DOHH2 (cell line): ENCODE measurements around the gene RAPGEF1.

Experiments used
- CTCF ChIP-seq: fragments of 200-600 bp; sonication (generic); IDR thresholded peaks from one replicate; pipeline ENCODE4 v1.5.1; 2014; ENCODE audit warnings: antibody characterized with exemption, mild to moderate bottlenecking, low read depth, low read length; ENCODE audit not compliant: poor library complexity, severe bottlenecking
- EZH2phosphoT487 ChIP-seq: fragments of 200-600 bp; sonication (generic); IDR thresholded peaks from 2 replicates; pipeline ENCODE4 v1.6.1; 2017; ENCODE audit warnings: borderline replicate concordance, mild to moderate bottlenecking, antibody characterized with exemption, low read length, moderate library complexity, mixed read lengths

DNA sequence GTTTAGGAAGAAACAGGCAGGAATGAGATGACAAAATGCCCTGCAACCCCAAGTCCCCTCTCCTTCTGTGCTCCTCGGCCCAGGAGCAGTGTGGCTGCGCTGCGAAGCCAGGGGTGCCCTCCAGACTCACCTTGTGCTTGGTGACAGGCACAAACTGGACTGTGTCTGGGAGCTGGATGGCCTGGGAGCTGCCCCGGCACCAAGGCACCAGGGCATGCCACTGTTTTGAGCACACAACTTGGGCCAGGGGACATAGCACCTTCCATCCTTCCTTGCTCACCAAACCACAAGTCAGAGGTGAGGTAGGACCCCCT lies 143.5 kb downstream of the RAPGEF1 start:
- TF ChIP-seq EZH2phosphoT487 = no peak
- no peak for TF ChIP-seq CTCF
